C1 segment of cervical spinal cord (tissue), 14 donors: ENCODE results near the gene DDHD1.

Experiments
- DNase-seq, 14 donors: peaks; one replicate each; lab custom pipeline; 2025; lab: John Stamatoyannopoulos, UW

DDHD1 gene

GRCh38 chr14:53035336-53036210 lies 117.5 kb downstream of the DDHD1 start:
- DNase-seq = no peak

- DNase-seq = no peak
Measured at GRCh38 chr14:53034688-53035230, 118.4 kb downstream of the DDHD1 start.

GRCh38 chr14:53034036-53034435 lies 119.1 kb downstream of the DDHD1 start:
- no peak for DNase-seq

GRCh38 chr14:53032838-53033390 lies 120.2 kb downstream of the DDHD1 start:
- DNase-seq = no peak

- DNase-seq = peak in 4 of 14 donors; percentile 7 to 20 (median 8)
Measured at GRCh38 chr14:53032161-53032803, 120.8 kb downstream of the DDHD1 start.

- no peak for DNase-seq
Measured at GRCh38 chr14:53027562-53027961, 125.6 kb downstream of the DDHD1 start.

- peak in 1 of 14 donors; percentile 16 for DNase-seq
Measured at GRCh38 chr14:53027041-53027440, 126.1 kb downstream of the DDHD1 start.

GRCh38 chr14:53023325-53023724 lies 129.8 kb downstream of the DDHD1 start:
- no peak for DNase-seq

GRCh38 chr14:53022593-53022992 lies 130.5 kb downstream of the DDHD1 start:
- DNase-seq = no peak

- no peak for DNase-seq
Measured at GRCh38 chr14:53020193-53020932, 132.8 kb downstream of the DDHD1 start.

GRCh38 chr14:53019406-53019805 lies 133.7 kb downstream of the DDHD1 start:
- DNase-seq = no peak

GRCh38 chr14:53017837-53018236 lies 135.3 kb downstream of the DDHD1 start:
- no peak for DNase-seq

GRCh38 chr14:53016919-53017318 lies 136.2 kb downstream of the DDHD1 start:
- no peak for DNase-seq

- no peak for DNase-seq
Measured at GRCh38 chr14:53016491-53016890, 136.6 kb downstream of the DDHD1 start.

- DNase-seq = peak in 3 of 14 donors; percentile 12 to 66 (median 12)
Measured at GRCh38 chr14:53011053-53011462, 142.1 kb downstream of the DDHD1 start.

GRCh38 chr14:53010193-53011040 lies 142.7 kb downstream of the DDHD1 start:
- DNase-seq = no peak

GRCh38 chr14:53006931-53007562 lies 146.1 kb downstream of the DDHD1 start:
- no peak for DNase-seq

GRCh38 chr14:53004976-53005375 lies 148.1 kb downstream of the DDHD1 start:
- no peak for DNase-seq

GRCh38 chr14:53003776-53004175 lies 149.3 kb downstream of the DDHD1 start:
- DNase-seq = no peak

- DNase-seq = no peak
Measured at GRCh38 chr14:53002576-53002975, 150.5 kb downstream of the DDHD1 start.
